Ascending aorta (tissue), 2 donors: ENCODE measurements around the gene FAM53A. TPM values are rescaled to one million over a fixed set of nuclear protein-coding genes. Genes with fewer than 3 reads are reported as not detected.
A peak's percentile ranks its signal among the peaks of the same experiment; 100 is the strongest.

Source experiments
- DNase-seq, 2 donors: peaks; one replicate each; pipeline ENCODE4 v3.0.0-alpha.2; 2019; ENCODE audit warnings: low spot score in 2 of 2
- H3K27ac ChIP-seq, 2 donors: fragments of 200-600 bp; sonication (generic); one replicate each; pipeline ENCODE4 v1.5.1; 2016 to 2017; ENCODE audit warnings: mild to moderate bottlenecking in 1 of 2
- H3K27me3 ChIP-seq: fragments of 200-600 bp; sonication (generic); one replicate; pipeline ENCODE4 v1.5.1; 2017
- H3K36me3 ChIP-seq, 2 donors: fragments of 200-600 bp; sonication (generic); one replicate each; pipeline ENCODE4 v1.5.1; 2016
- H3K4me1 ChIP-seq, 2 donors: fragments of 200-600 bp; sonication (generic); one replicate each; pipeline ENCODE4 v1.5.1; 2016 to 2017; ENCODE audit warnings: mild to moderate bottlenecking in 1 of 2
- H3K4me3 ChIP-seq, 2 donors: fragments of 200-600 bp; sonication (generic); one replicate each; pipeline ENCODE4 v1.5.1; 2016 to 2017; ENCODE audit warnings: mild to moderate bottlenecking in 1 of 2
- H3K9me3 ChIP-seq, 2 donors: fragments of 200-600 bp; sonication (generic); one replicate each; pipeline ENCODE4 v1.5.1; 2016
- intact Hi-C: fragments of 100-400 bp; cut with DNase I; formaldehyde crosslinking; loops from one replicate; pipeline ENCODE4 v1.15.1; 2023
- total RNA-seq: library from RNA; depleted of rRNA; stranded (reverse); fragments of >200 nt; gene quantifications from one replicate; pipeline ENCODE4 v1.1.0, GENCODE V29; 2016
- TF ChIP-seq, protein P1 (sequence below), 3 experiments: fragments of 200-600 bp in 2 of 3; fragments of 450-650 bp in 1 of 3; sonication (generic) in 2 of 3; IDR thresholded peaks; one replicate each; pipeline ENCODE4 v1.5.1; 2016 to 2019; ENCODE audit warnings: antibody characterized with exemption in 3 of 3, mild to moderate bottlenecking in 1 of 3, moderate library complexity in 1 of 3

The FAM53A gene, protein sequence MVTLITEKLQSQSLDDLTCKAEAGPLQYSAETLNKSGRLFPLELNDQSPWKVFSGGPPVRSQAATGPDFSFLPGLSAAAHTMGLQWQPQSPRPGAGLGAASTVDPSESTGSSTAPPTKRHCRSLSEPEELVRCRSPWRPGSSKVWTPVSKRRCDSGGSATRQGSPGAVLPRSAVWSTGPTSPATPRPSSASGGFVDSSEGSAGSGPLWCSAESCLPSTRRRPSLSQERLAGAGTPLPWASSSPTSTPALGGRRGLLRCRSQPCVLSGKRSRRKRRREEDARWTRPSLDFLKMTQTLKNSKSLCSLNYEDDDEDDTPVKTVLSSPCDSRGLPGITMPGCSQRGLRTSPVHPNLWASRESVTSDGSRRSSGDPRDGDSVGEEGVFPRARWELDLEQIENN
- not detected for total RNA-seq

DNA sequence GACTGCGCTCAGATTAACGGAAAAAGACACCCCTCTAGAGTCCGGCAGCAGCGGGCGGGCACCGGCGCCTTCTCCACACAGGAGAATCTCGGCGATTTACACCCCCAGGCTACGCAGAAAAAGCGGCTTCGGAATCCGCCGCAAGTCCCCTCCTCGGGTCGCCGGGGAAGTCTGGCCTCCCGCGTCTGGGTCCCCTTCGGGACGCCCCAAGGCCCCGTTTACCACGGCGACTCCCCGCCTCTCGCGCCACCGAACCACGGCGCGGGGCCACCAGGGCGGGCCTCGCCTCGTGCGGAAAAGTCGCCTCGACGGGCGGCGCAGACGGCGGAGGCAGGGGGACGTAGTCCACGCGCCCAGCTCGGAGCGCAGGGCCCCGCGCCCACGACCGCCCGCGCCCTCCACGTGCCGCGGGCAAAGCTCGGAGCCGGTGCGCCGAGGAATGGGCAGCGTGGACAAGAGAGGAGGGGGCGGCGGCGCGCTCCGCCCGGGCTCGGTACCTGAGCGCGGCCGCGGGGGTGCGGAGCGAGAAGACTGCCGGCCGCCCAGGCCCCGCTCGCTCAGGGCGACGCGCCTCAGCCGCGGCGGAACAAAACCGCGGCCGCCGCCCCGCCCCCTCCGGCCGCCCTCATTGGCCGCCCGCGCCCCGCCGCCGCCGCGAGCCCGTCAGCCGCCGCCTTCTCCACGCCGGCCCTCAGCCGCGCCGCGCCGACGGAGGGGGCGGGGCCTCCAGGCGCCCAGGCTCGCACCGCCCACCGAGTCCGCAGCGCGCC, at the start of gene FAM53A:
TSS of gene FAM53A (minus strand) at position 578 of the 770 bp plus-strand sequence. CDS start 15,572 bp downstream, outside the sequence.
- peak within 1 kb of the TSS; percentile 64 to 85 for H3K27ac ChIP-seq
- intact Hi-C loops: loop anchor here (1.0 to 10.0 kb wide), 6 partner anchors 28 to 581 kb away; partner anchors contain the start of genes LETM1, MXD4, SLBP and TACC3
- peak in 1 of 2 donors; percentile 59 for DNase-seq
- TF ChIP-seq, protein P1, sequence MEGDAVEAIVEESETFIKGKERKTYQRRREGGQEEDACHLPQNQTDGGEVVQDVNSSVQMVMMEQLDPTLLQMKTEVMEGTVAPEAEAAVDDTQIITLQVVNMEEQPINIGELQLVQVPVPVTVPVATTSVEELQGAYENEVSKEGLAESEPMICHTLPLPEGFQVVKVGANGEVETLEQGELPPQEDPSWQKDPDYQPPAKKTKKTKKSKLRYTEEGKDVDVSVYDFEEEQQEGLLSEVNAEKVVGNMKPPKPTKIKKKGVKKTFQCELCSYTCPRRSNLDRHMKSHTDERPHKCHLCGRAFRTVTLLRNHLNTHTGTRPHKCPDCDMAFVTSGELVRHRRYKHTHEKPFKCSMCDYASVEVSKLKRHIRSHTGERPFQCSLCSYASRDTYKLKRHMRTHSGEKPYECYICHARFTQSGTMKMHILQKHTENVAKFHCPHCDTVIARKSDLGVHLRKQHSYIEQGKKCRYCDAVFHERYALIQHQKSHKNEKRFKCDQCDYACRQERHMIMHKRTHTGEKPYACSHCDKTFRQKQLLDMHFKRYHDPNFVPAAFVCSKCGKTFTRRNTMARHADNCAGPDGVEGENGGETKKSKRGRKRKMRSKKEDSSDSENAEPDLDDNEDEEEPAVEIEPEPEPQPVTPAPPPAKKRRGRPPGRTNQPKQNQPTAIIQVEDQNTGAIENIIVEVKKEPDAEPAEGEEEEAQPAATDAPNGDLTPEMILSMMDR (IDR thresholded peaks at IDR 0.05): no peak
- H3K27me3 ChIP-seq: no peaks in the 10 kb centered on the region
- no peaks in the 10 kb centered on the region for H3K36me3 ChIP-seq
- peak within 1 kb of the TSS; percentile 73 to 76 for H3K4me3 ChIP-seq
- no peaks in the 10 kb centered on the region for H3K9me3 ChIP-seq
- peaks cover 0 to 7% of the 10 kb centered on the region in 2 donors for H3K4me1 ChIP-seq

DNA sequence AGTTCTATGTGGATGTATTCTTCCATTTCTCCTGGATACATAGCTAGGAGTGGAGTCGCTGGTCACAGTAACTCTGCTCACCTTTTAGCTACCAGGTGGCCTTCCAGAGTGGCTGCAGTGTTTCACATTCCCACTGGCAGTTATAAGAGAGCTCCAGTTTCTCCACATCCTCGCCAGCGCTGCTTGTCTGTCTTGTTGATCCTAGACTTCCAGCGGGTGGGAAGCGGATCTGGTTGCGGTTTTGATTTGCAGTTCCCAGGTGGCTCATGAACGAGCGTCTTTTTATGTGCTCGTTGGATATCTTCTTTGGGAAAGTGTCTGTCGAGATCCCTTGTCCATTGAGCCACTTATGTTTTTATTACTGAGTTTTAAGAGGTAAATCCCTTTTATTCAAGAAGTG, 48.8 kb upstream of the FAM53A start:
- Histone ChIP-seq H3K27ac (no peak overlapping the region), H3K4me1 (no peaks in the 10 kb centered on the region), H3K27me3 (no peaks in the 10 kb centered on the region), H3K9me3 (peaks cover 0 to 4% of the 10 kb centered on the region in 2 donors), H3K4me3 (no peak overlapping the region), H3K36me3 (peaks cover 8 to 19% of the 10 kb centered on the region in 2 donors)
- intact Hi-C loops: no loop called here
- no peak for DNase-seq
- TF ChIP-seq, protein P1 (IDR thresholded peaks at IDR 0.05): no peak

DNA sequence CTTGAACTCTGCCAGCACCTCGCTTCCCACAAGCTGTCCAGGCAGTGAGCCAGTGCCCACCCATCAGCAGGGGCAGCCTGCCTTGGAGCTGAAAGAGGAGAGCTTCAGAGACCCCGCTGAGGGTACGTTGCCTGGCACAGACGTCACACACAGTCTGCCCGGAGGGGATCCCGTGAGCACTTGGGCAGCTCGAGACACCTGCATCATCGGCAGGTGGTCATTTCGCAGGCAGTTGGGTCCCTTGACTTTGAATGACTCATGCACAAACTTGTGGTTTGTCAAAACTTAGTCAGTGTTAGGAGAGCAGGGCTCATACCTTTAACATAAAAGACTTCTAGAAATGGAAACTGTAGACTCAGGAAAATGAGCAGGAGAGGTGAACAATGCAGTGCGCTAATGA, 47.1 kb upstream of the FAM53A start:
- no peaks in the 10 kb centered on the region for H3K27me3 ChIP-seq
- peaks cover 0 to 8% of the 10 kb centered on the region in 2 donors for H3K36me3 ChIP-seq
- TF ChIP-seq, protein P1 (IDR thresholded peaks at IDR 0.05): no peak
- no peaks in the 10 kb centered on the region for H3K4me1 ChIP-seq
- H3K27ac ChIP-seq: no peak overlapping the region
- no peak overlapping the region for H3K4me3 ChIP-seq
- no peak for DNase-seq
- H3K9me3 ChIP-seq: no peaks in the 10 kb centered on the region
- intact Hi-C loops: no loop called here

DNA sequence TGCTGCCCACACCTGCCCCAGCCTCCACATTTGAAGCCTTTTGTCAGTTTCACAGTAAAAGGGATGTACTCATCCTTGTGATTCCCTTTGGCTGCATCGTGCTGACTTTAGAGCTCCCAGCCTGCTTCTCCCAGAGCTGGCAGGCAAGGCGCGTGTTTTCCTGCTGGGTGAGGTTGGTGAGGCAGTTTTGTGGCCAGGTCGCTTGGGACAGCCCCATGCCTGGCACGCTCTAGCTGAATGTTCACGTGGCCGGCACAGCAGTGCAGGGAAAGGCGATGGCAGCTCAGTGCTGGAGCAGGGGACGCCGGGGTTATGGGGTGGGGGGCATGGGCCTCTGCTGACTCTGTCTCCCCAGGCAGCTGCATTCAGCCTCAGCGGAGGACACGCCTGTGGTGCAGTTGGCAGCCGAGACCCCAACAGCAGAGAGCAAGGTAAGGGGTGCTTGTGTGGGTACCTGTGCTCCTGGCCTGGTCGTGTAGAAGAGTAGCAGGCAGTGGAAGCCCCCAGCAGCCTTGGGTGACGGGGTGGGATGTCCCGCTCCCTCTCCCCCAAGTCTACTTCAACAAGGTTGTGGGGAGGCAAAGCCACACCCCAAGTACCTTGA, 46.5 kb upstream of the FAM53A start:
- DNase-seq: no peak
- Histone ChIP-seq H3K9me3 (no peaks in the 10 kb centered on the region), H3K4me3 (no peak overlapping the region), H3K27ac (no peak overlapping the region), H3K4me1 (no peaks in the 10 kb centered on the region), H3K27me3 (no peaks in the 10 kb centered on the region), H3K36me3 (peaks cover 0 to 8% of the 10 kb centered on the region in 2 donors)
- intact Hi-C loops: no loop called here
- TF ChIP-seq, protein P1 (IDR thresholded peaks at IDR 0.05): no peak
